ENCODE data around the gene ARTN. TPM values are rescaled to one million over a fixed set of nuclear protein-coding genes. Genes with fewer than 3 reads are reported as not detected.

The ARTN gene
- total and polyA plus RNA-seq, 9 of the 15 experiments (the other 6 are each of a cell fraction or from before 2014, with no cell fraction given), result 0.06 to 0.38 TPM; not detected in 7

- TF ChIP-seq TFE3 (CRISPR knock-in tag; IDR thresholded peaks at IDR 0.05) (no peak), CAMTA2 (CRISPR knock-in tag; conservative IDR thresholded peaks at IDR 0.05) (no peak), MGA (IDR thresholded peaks at IDR 0.05) (no peak), KLF10 (CRISPR knock-in tag; IDR thresholded peaks at IDR 0.05) (no peak), ZNF253 (CRISPR knock-in tag; conservative IDR thresholded peaks at IDR 0.05) (no peak)
Observed at GRCh38 chr1:43960798-43961197, 27.2 kb downstream of the ARTN start (continued).

Measured in K562 (cell line).